GM12873 (cell line): ENCODE data around the gene BMF.

Experiments
- TF ChIP-seq, protein P1 (sequence below): IDR thresholded peaks from 2 replicates; pipeline ENCODE4 v1.5.1; 2012; ENCODE audit warnings: low read depth, mild to moderate bottlenecking, moderate library complexity, low read length, control low read depth; ENCODE audit not compliant: insufficient read depth; ENCODE audit errors: missing control alignments

BMF gene

DNA sequence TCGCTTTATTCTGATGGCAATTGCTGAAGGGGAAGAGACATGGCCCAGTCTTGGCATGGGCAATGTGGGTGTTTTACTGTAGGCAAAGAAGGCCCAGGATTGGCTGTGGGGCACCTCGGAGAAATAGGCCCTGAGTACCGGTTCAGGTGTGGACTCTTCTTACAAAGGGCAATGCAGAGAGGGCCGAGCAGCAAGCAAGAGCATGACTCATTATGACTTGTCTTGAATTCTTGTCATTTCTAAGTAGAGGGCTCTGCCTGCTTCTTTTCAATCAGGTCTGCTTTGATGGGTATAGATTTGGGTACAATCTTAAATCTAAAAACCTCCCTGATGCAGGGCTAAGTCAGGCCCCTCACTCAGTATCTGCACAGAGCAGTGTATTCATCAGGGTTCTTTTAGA lies 37.4 kb upstream of the BMF start:
- TF ChIP-seq, protein P1, sequence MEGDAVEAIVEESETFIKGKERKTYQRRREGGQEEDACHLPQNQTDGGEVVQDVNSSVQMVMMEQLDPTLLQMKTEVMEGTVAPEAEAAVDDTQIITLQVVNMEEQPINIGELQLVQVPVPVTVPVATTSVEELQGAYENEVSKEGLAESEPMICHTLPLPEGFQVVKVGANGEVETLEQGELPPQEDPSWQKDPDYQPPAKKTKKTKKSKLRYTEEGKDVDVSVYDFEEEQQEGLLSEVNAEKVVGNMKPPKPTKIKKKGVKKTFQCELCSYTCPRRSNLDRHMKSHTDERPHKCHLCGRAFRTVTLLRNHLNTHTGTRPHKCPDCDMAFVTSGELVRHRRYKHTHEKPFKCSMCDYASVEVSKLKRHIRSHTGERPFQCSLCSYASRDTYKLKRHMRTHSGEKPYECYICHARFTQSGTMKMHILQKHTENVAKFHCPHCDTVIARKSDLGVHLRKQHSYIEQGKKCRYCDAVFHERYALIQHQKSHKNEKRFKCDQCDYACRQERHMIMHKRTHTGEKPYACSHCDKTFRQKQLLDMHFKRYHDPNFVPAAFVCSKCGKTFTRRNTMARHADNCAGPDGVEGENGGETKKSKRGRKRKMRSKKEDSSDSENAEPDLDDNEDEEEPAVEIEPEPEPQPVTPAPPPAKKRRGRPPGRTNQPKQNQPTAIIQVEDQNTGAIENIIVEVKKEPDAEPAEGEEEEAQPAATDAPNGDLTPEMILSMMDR = no peak

DNA sequence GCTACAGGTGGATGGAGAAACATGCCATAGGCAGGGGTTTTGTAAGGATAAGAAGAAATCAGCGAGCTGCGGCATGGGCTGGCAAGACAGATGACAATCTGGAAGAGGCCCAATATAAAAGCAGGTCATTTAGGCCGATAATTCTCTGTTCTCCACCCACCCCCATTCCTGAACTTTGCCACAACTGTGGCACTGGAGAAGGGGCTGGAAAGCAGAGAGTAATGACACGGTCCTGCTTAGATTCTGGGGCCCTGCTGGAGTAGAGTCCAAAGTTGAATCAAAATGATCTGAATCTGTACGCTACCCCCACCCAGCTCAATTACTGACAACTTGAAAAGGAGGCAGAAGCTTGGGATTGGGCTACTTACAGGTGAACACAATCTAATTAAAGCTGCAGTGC lies 33.7 kb upstream of the BMF start:
- TF ChIP-seq, protein P1 = no peak

GRCh38 chr15:40137303-40138200 lies 28.9 kb upstream of the BMF start:
- TF ChIP-seq, protein P1 = no peak

- TF ChIP-seq, protein P1 = no peak
Observed at GRCh38 chr15:40136470-40137302, 28.0 kb upstream of the BMF start.

- TF ChIP-seq, protein P1 = no peak
Observed at GRCh38 chr15:40134885-40135284, 26.2 kb upstream of the BMF start.

DNA sequence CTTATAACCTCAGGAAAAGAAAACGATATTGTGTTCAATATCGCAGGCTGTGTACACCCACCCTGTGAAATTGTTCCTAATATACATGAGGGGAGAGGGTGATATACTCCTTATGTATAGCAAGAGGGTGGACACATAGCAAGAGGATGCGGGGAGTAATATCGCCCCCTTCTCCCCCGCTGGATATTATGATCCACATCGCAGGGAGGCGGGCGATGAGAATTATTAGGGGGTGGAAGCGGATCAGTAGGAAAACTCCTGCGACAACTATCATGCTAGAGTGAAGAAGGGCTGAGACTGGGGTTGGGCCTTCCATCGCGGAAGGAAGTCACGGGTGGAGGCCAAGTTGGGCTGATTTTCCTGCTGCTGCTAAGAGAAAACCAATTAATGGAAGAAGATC lies 24.9 kb upstream of the BMF start:
- TF ChIP-seq, protein P1 = no peak
